ENCODE results near the gene CD320. TPM values are rescaled to one million over a fixed set of nuclear protein-coding genes. Genes with fewer than 3 reads are reported as not detected.

The CD320 gene
- polyA plus RNA-seq, 1 donor from 2014 or later = 89.6 TPM

DNA sequence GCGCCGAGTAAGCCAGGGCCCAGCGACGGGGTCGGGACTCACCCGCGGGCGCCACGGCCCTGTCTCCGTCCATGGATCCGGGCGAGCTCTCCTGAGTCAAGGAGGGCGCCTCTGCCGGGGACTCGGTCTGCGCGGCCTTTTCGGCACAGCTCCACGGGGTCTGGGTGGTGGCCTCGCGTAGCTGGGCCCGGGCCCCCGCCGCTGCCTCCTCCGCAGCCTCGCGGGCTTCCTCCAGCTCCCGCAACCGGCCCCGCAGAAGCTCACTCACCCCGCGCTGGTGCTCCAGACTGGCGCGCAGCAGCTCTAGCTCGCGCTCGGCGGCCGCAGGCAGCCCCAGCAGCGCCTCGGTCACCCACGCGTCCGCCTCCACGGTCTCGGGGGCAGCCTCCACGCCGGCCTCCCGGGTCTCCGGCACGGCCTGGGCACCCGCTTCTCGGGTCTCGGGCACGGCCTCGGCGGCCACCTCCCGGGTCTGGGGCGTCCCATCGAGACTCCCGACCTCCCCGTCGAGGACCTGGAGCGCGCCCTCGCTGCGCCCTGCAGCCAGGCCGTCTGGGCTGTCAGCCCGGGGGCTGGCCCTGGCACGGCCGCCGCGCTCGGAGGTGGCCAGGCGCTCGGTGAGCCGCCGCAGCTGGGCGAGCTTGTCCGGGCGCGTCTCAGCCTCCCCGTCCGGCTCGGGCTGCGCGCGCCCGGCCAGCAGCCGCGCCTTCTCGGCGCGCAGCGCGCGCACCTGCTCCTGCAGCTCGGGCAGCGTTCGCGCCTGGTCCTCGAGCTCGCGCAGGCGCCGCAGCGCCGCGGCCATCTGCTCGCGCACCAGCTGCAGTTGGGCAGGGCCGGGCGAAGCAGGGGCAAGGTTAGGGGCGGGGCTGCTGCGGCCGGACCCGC, 26.5 kb upstream of the CD320 start:
- Histone ChIP-seq H3K9me2 (ENCODE audit: insufficient read depth, low read length) (no peaks in the 10 kb centered on the region), H3K27ac (ENCODE audit: low read length) (no peak overlapping the region), H3K4me2 (ENCODE audit: low read length) (no peak overlapping the region), H3K4me3 (ENCODE audit: low read length) (peak overlapping the region; percentile 62), H3K9me3 (ENCODE audit: low read length) (no peaks in the 10 kb centered on the region), H3K27me3 (ENCODE audit: insufficient read depth, low read depth, low read length) (peaks cover 51% of the 10 kb centered on the region), H3K36me3 (ENCODE audit: insufficient read depth, low read length) (no peaks in the 10 kb centered on the region), H3F3A (ENCODE audit: insufficient read depth, low read length, poor library complexity, severe bottlenecking) (no peaks in the 10 kb centered on the region), H3K9ac (ENCODE audit: low read length) (peak overlapping the region; percentile 60), H3K79me2 (replicated peaks; ENCODE audit: insufficient read depth, low read length) (no peaks in the 10 kb centered on the region), H2AFZ (ENCODE audit: low read depth, low read length) (no peak overlapping the region), H4K20me1 (ENCODE audit: insufficient read depth) (no peaks in the 10 kb centered on the region)
- TF ChIP-seq EP300 (conservative IDR thresholded peaks at IDR 0.05; ENCODE audit: poor library complexity, severe bottlenecking) (no peak), RAD21 (conservative IDR thresholded peaks at IDR 0.05) (no peak), EZH2 (IDR thresholded peaks at IDR 0.05; ENCODE audit: borderline replicate concordance, insufficient read depth, low read length, poor library complexity, severe bottlenecking) (no peak), POLR2AphosphoS5 (IDR thresholded peaks at IDR 0.05) (peak; percentile 27), MXI1 (conservative IDR thresholded peaks at IDR 0.05; ENCODE audit: poor library complexity, severe bottlenecking) (no peak)

GRCh38 chr19:8333767-8334457, 25.8 kb upstream of the CD320 start:
- H3K9ac ChIP-seq (ENCODE audit: low read length) = no peak overlapping the region
- H3K4me2 ChIP-seq (ENCODE audit: low read length) = no peak overlapping the region
- no peaks in the 10 kb centered on the region for H4K20me1 ChIP-seq (ENCODE audit: insufficient read depth)
- H3K79me2 ChIP-seq (replicated peaks; ENCODE audit: insufficient read depth, low read length) = no peaks in the 10 kb centered on the region
- peaks cover 51% of the 10 kb centered on the region for H3K27me3 ChIP-seq (ENCODE audit: insufficient read depth, low read depth, low read length)
- TF ChIP-seq POLR2AphosphoS5 (IDR thresholded peaks at IDR 0.05) (no peak), TAF1 (IDR thresholded peaks at IDR 0.05; ENCODE audit: low read depth) (no peak), EP300 (conservative IDR thresholded peaks at IDR 0.05; ENCODE audit: poor library complexity, severe bottlenecking) (no peak), SMC3 (conservative IDR thresholded peaks at IDR 0.05; ENCODE audit: poor library complexity) (no peak), EZH2 (IDR thresholded peaks at IDR 0.05; ENCODE audit: borderline replicate concordance, insufficient read depth, low read length, poor library complexity, severe bottlenecking) (no peak), REST (IDR thresholded peaks at IDR 0.05; ENCODE audit: borderline replicate concordance) (no peak), RAD21 (conservative IDR thresholded peaks at IDR 0.05) (no peak)
- TF ChIP-seq, protein P1, sequence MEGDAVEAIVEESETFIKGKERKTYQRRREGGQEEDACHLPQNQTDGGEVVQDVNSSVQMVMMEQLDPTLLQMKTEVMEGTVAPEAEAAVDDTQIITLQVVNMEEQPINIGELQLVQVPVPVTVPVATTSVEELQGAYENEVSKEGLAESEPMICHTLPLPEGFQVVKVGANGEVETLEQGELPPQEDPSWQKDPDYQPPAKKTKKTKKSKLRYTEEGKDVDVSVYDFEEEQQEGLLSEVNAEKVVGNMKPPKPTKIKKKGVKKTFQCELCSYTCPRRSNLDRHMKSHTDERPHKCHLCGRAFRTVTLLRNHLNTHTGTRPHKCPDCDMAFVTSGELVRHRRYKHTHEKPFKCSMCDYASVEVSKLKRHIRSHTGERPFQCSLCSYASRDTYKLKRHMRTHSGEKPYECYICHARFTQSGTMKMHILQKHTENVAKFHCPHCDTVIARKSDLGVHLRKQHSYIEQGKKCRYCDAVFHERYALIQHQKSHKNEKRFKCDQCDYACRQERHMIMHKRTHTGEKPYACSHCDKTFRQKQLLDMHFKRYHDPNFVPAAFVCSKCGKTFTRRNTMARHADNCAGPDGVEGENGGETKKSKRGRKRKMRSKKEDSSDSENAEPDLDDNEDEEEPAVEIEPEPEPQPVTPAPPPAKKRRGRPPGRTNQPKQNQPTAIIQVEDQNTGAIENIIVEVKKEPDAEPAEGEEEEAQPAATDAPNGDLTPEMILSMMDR (IDR thresholded peaks at IDR 0.05; ENCODE audit: poor library complexity, severe bottlenecking) = no peak
- no peak overlapping the region for H2AFZ ChIP-seq (ENCODE audit: low read depth, low read length)
- H3F3A ChIP-seq (ENCODE audit: insufficient read depth, low read length, poor library complexity, severe bottlenecking) = no peaks in the 10 kb centered on the region
- no peaks in the 10 kb centered on the region for H3K36me3 ChIP-seq (ENCODE audit: insufficient read depth, low read length)
- peak overlapping the region; percentile 62 for H3K4me3 ChIP-seq (ENCODE audit: low read length)
- no peaks in the 10 kb centered on the region for H3K9me2 ChIP-seq (ENCODE audit: insufficient read depth, low read length)
- H3K27ac ChIP-seq (ENCODE audit: low read length) = no peak overlapping the region
- H3K9me3 ChIP-seq (ENCODE audit: low read length) = no peaks in the 10 kb centered on the region
